LNCAP (cell line): ENCODE data around the gene KDM4D.

Experiments
- CTCF ChIP-seq: fragments of 450-650 bp; IDR thresholded peaks from 2 replicates; pipeline ENCODE4 v1.5.1; 2017; ENCODE audit warnings: mild to moderate bottlenecking

KDM4D gene

GRCh38 chr11:94941131-94941530, 32.4 kb upstream of the KDM4D start:
- no peak for TF ChIP-seq CTCF

- TF ChIP-seq CTCF = no peak
Observed at GRCh38 chr11:94946812-94947211, 26.7 kb upstream of the KDM4D start.

GRCh38 chr11:94948070-94948617, 25.4 kb upstream of the KDM4D start:
- no peak for TF ChIP-seq CTCF

- no peak for TF ChIP-seq CTCF
Observed at GRCh38 chr11:94954753-94955152, 18.8 kb upstream of the KDM4D start.

GRCh38 chr11:94956963-94957362, 16.5 kb upstream of the KDM4D start:
- TF ChIP-seq CTCF = no peak

GRCh38 chr11:94958121-94958696, 15.3 kb upstream of the KDM4D start:
- no peak for TF ChIP-seq CTCF

GRCh38 chr11:94959179-94959578, 14.3 kb upstream of the KDM4D start:
- no peak for TF ChIP-seq CTCF

GRCh38 chr11:94960488-94960887, 13.0 kb upstream of the KDM4D start:
- no peak for TF ChIP-seq CTCF
